ENCODE data around the gene GPR4.

- TF ChIP-seq CTCF (IDR thresholded peaks at IDR 0.05), result no peak
- TF ChIP-seq POLR2A (IDR thresholded peaks at IDR 0.05), result no peak
Observed at GRCh38 chr19:45585158-45585577, 16.8 kb downstream of the GPR4 start.

All from Peyer's patch (tissue), 4 donors.